T-helper 9 cell (primary cell): ENCODE data around the gene CDC42EP2.
A peak's percentile ranks its signal among the peaks of the same experiment; 100 is the strongest.
"Not testable (repeated sequence)": the region's sequence is repeated elsewhere in the genome, so short reads cannot be mapped to it uniquely, and the experiment has no call there.

Experiments used
- DNase-seq: peaks from one replicate; pipeline ENCODE4 v3.0.0-alpha.2; 2020

CDC42EP2 gene

GRCh38 chr11:65321076-65321475 lies 6.4 kb downstream of the CDC42EP2 start:
- no peak for DNase-seq

GRCh38 chr11:65321828-65322485 lies 7.3 kb downstream of the CDC42EP2 start:
- DNase-seq = no peak

- no peak for DNase-seq
These were observed 9.1 kb downstream of the CDC42EP2 start for GRCh38 chr11:65323813-65324212.

GRCh38 chr11:65325435-65325834 lies 10.8 kb downstream of the CDC42EP2 start:
- DNase-seq = no peak

GRCh38 chr11:65327021-65327420 lies 12.4 kb downstream of the CDC42EP2 start:
- no peak for DNase-seq

GRCh38 chr11:65329478-65329877 lies 14.8 kb downstream of the CDC42EP2 start:
- no peak for DNase-seq

- DNase-seq = peak; percentile 83
These were observed 15.3 kb downstream of the CDC42EP2 start for GRCh38 chr11:65329944-65330403.

- no peak for DNase-seq
These were observed 15.9 kb downstream of the CDC42EP2 start for GRCh38 chr11:65330544-65330943.

- DNase-seq = not testable (repeated sequence)
These were observed 17.9 kb downstream of the CDC42EP2 start for GRCh38 chr11:65332591-65332990.

- DNase-seq = no peak
These were observed 20.1 kb downstream of the CDC42EP2 start for GRCh38 chr11:65334696-65335295.

GRCh38 chr11:65338676-65339075 lies 24.0 kb downstream of the CDC42EP2 start:
- no peak for DNase-seq

GRCh38 chr11:65340226-65340625 lies 25.6 kb downstream of the CDC42EP2 start:
- no peak for DNase-seq

- no peak for DNase-seq
These were observed 27.2 kb downstream of the CDC42EP2 start for GRCh38 chr11:65341856-65342255.

GRCh38 chr11:65351511-65351910 lies 36.8 kb downstream of the CDC42EP2 start:
- no peak for DNase-seq

- DNase-seq = no peak
These were observed 38.1 kb downstream of the CDC42EP2 start for GRCh38 chr11:65352783-65353182.

GRCh38 chr11:65353376-65353775 lies 38.7 kb downstream of the CDC42EP2 start:
- no peak for DNase-seq

- no peak for DNase-seq
These were observed 39.2 kb downstream of the CDC42EP2 start for GRCh38 chr11:65353900-65354264.

GRCh38 chr11:65354265-65355012 lies 39.8 kb downstream of the CDC42EP2 start, which contains the start of gene TIGD3:
TSS of gene TIGD3 (plus strand) at chr11:65354751. CDS start at chr11:65355809, 1,058 bp downstream.
- peak; percentile 97 for DNase-seq

- DNase-seq = peak; percentile 67
These were observed 40.5 kb downstream of the CDC42EP2 start for GRCh38 chr11:65355013-65355775.

GRCh38 chr11:65355776-65356393 lies 41.2 kb downstream of the CDC42EP2 start:
- no peak for DNase-seq

GRCh38 chr11:65356394-65356972 lies 41.8 kb downstream of the CDC42EP2 start:
- DNase-seq = no peak

GRCh38 chr11:65357856-65358356 lies 43.2 kb downstream of the CDC42EP2 start:
- DNase-seq = no peak
